OCI-LY7 (cell line): ENCODE results near the gene CBS. TPM values are rescaled to one million over a fixed set of nuclear protein-coding genes. Genes with fewer than 3 reads are reported as not detected.
"Not testable (repeated sequence)": the region's sequence is repeated elsewhere in the genome, so short reads cannot be mapped to it uniquely, and the experiment has no call there.

ENCODE experiments used
- BruUV-seq: library from RNA; stranded (reverse); fragments of 400-500 nt; replicated peaks from 2 replicates; lab custom pipeline; 2021; lab: Mats Ljungman, UMichigan
- CTCF ChIA-PET: fragments of 300-600 bp; sonication (Branson Sonifier 250); formaldehyde crosslinking; loops from one replicate; lab custom pipeline; 2022; ENCODE audit warnings: antibody characterized with exemption; ENCODE audit not compliant: unreplicated experiment; lab: Charles Lee
- POLR2A ChIA-PET: fragments of 300-600 bp; sonication (Branson Sonifier 250); formaldehyde crosslinking; loops from one replicate; lab custom pipeline; 2022; ENCODE audit warnings: antibody characterized with exemption; lab: Charles Lee
- DNase-seq: peaks from one replicate; pipeline ENCODE4 v3.0.0-alpha.2; 2015; ENCODE audit warnings: low spot score
- H2AFZ ChIP-seq: fragments of 200-600 bp; sonication (generic), shearing (Covaris generic); 2 replicates; pipeline ENCODE4 v1.6.1; 2014; ENCODE audit warnings: mild to moderate bottlenecking, antibody characterized with exemption, low read length, moderate library complexity
- H3K27ac ChIP-seq: fragments of 200-600 bp; sonication (generic); 2 replicates; pipeline ENCODE4 v1.5.1; 2014; ENCODE audit warnings: mixed run types, low read depth, mild to moderate bottlenecking, moderate library complexity, low read length, inconsistent platforms; ENCODE audit not compliant: poor library complexity, severe bottlenecking
- H3K36me3 ChIP-seq: fragments of 200-600 bp; sonication (generic); 2 replicates; pipeline ENCODE4 v1.6.1; 2014; ENCODE audit warnings: mild to moderate bottlenecking, antibody characterized with exemption, low read length, moderate library complexity, mixed read lengths; ENCODE audit not compliant: insufficient read depth
- H3K4me1 ChIP-seq: fragments of 200-600 bp; sonication (generic); 2 replicates; pipeline ENCODE4 v1.5.1; 2014; ENCODE audit warnings: mild to moderate bottlenecking, low read length; ENCODE audit not compliant: insufficient read depth, poor library complexity, severe bottlenecking
- H3K4me2 ChIP-seq: fragments of 200-600 bp; sonication (generic); 2 replicates; pipeline ENCODE4 v1.6.1; 2014; ENCODE audit warnings: mild to moderate bottlenecking, low read length
- H3K4me3 ChIP-seq: fragments of 200-600 bp; sonication (generic); 2 replicates; pipeline ENCODE4 v1.5.1; 2014; ENCODE audit warnings: mild to moderate bottlenecking, low read depth, low read length; ENCODE audit not compliant: poor library complexity, severe bottlenecking
- H3K79me2 ChIP-seq: fragments of 200-600 bp; sonication (generic); 2 replicates; pipeline ENCODE4 v1.6.1; 2016; ENCODE audit warnings: low read depth, mild to moderate bottlenecking, low read length, moderate library complexity, mixed read lengths; ENCODE audit not compliant: insufficient read depth
- H3K9me2 ChIP-seq: fragments of 200-600 bp; sonication (generic); 2 replicates; pipeline ENCODE4 v1.6.1; 2016; ENCODE audit warnings: mild to moderate bottlenecking, low read length, mixed read lengths; ENCODE audit not compliant: insufficient read depth
- H3K9me3 ChIP-seq: fragments of 200-600 bp; sonication (generic); 2 replicates; pipeline ENCODE4 v1.6.1; 2014; ENCODE audit warnings: mild to moderate bottlenecking, mixed run types, low read length, mixed read lengths
- H4K20me1 ChIP-seq: fragments of 200-600 bp; sonication (generic); 2 replicates; pipeline ENCODE4 v1.6.1; 2014; ENCODE audit warnings: mild to moderate bottlenecking, antibody characterized with exemption, low read length, moderate library complexity, mixed read lengths; ENCODE audit not compliant: insufficient read depth
- intact Hi-C: fragments of 100-400 bp; cut with micrococcal nuclease; formaldehyde crosslinking; loops from one replicate; pipeline ENCODE4 v1.10.0; 2022; ENCODE audit not compliant: unreplicated experiment
- total RNA-seq, 2 experiments: library from RNA; depleted of rRNA in 1 of 2; stranded (reverse); fragments of >200 nt in 1 of 2; shearing (Covaris generic) in 1 of 2; gene quantifications; 2 replicates each; pipeline ENCODE4 v1.2.3, GENCODE V29; 2014 to 2022

The CBS gene
- total RNA-seq, 2 experiments from 2014 or later = 263 to 436 TPM

DNA sequence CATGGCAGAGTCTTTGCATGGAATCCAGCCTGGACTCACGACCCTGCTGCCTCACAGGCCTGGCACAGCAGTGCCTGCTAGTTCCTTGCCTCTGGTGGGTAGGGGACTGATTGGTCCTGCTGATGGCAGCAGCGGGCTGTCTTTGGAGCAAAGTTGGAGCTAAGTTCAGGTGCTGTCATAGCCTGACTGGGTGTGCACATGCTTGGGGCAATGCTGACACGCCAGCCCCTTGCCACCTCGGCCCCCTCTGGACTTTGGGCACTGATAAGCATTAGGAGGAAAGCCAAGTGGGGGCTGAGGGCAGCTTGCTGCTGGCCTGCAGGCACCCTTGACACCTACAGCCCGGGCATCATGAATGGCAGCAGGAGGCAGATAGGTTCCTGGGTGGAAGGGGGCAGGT is 33.5 kb downstream of the CBS start:
- POLR2A ChIA-PET, H3K9me3 ChIP-seq, H4K20me1 ChIP-seq, H3K79me2 ChIP-seq, H3K27ac ChIP-seq, H2AFZ ChIP-seq, intact Hi-C loops, H3K4me3 ChIP-seq, H3K4me1 ChIP-seq, H3K4me2 ChIP-seq, BruUV-seq, CTCF ChIA-PET, H3K9me2 ChIP-seq, H3K36me3 ChIP-seq, DNase-seq: not testable (repeated sequence)

DNA sequence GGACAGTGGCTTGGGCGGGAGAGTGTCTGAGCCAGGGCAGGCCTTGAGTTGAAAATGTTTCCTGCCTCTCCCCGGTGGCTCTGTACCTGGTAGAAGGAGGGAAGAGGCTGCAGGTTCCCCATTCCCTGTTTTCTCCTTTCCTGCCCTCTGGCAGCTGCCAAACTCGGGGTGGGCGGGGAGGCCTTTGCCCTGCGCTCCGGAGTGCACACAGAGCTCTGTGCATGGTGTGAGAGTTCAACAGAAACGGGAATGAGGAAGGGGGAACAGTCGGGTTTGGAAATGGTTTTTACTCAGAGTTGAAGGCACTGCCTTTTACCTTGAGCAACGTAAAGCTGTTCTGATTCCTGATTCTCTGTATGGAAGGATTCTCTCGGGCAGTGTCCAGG is 37.0 kb downstream of the CBS start:
- intact Hi-C loops, H2AFZ ChIP-seq, BruUV-seq, DNase-seq, POLR2A ChIA-PET, H4K20me1 ChIP-seq, H3K4me1 ChIP-seq, H3K36me3 ChIP-seq, CTCF ChIA-PET, H3K79me2 ChIP-seq, H3K4me3 ChIP-seq, H3K9me3 ChIP-seq, H3K9me2 ChIP-seq, H3K27ac ChIP-seq, H3K4me2 ChIP-seq: not testable (repeated sequence)

GRCh38 chr21:43037918-43038658 is 37.5 kb downstream of the CBS start:
- intact Hi-C loops, CTCF ChIA-PET, H3K4me2 ChIP-seq, H3K79me2 ChIP-seq, H2AFZ ChIP-seq, POLR2A ChIA-PET, H3K36me3 ChIP-seq, H3K9me3 ChIP-seq, H3K27ac ChIP-seq, H3K4me1 ChIP-seq, H3K9me2 ChIP-seq, DNase-seq, H3K4me3 ChIP-seq, H4K20me1 ChIP-seq, BruUV-seq: not testable (repeated sequence)

- BruUV-seq, H3K4me2 ChIP-seq, CTCF ChIA-PET, H3K9me2 ChIP-seq, H2AFZ ChIP-seq, H3K4me3 ChIP-seq, intact Hi-C loops, DNase-seq, H3K9me3 ChIP-seq, POLR2A ChIA-PET, H3K27ac ChIP-seq, H4K20me1 ChIP-seq, H3K4me1 ChIP-seq, H3K79me2 ChIP-seq: not testable (repeated sequence)
- peaks cover 17% of the 10 kb centered on the region; the same call in 1 of the 2 replicates for H3K36me3 ChIP-seq
These were observed 38.7 kb downstream of the CBS start for GRCh38 chr21:43036889-43037288.
